Transverse colon (tissue), 4 donors: ENCODE results near the gene FGD5. TPM values are rescaled to one million over a fixed set of nuclear protein-coding genes. Genes with fewer than 3 reads are reported as not detected.

Source experiments
- DNase-seq: peaks from one replicate; pipeline ENCODE4 v3.0.0-alpha.2; 2019
- H3K27ac ChIP-seq, 4 donors: fragments of 200-600 bp; sonication (generic); 2 replicates each; pipeline ENCODE4 v1.5.1; 2016 to 2018; ENCODE audit warnings: inconsistent platforms in 4 of 4
- H3K27me3 ChIP-seq: fragments of 200-600 bp; sonication (generic); 2 replicates; pipeline ENCODE4 v1.5.1; 2017; ENCODE audit warnings: inconsistent platforms
- H3K36me3 ChIP-seq, 4 donors: fragments of 200-600 bp; sonication (generic); 2 replicates each; pipeline ENCODE4 v1.5.1; 2017 to 2019; ENCODE audit warnings: inconsistent platforms in 4 of 4
- H3K4me1 ChIP-seq, 4 donors: fragments of 200-600 bp; sonication (generic); 2 replicates each; pipeline ENCODE4 v1.5.1; 2017 to 2020; ENCODE audit warnings: inconsistent platforms in 4 of 4
- H3K4me3 ChIP-seq, 4 donors: fragments of 200-600 bp; sonication (generic); 1 replicate in 1 of 4; 2 replicates in 3 of 4; pipeline versions ENCODE4 v1.5.1 to v1.6.1; 2017 to 2019; ENCODE audit warnings: inconsistent platforms in 4 of 4
- H3K9me3 ChIP-seq, 2 donors: fragments of 200-600 bp; sonication (generic); 2 replicates each; pipeline ENCODE4 v1.5.1; 2017 to 2019; ENCODE audit warnings: inconsistent platforms in 2 of 2
- EP300 ChIP-seq: sonication (generic); formaldehyde crosslinking; IDR thresholded peaks from one replicate; pipeline ENCODE4 v1.6.1; 2017; ENCODE audit warnings: antibody characterized with exemption, low read depth
- POLR2A ChIP-seq: fragments of 450-650 bp; IDR thresholded peaks from one replicate; pipeline ENCODE4 v1.6.1; 2016; ENCODE audit warnings: antibody characterized with exemption, mild to moderate bottlenecking, moderate library complexity
- POLR2AphosphoS5 ChIP-seq, 3 donors: sonication (generic); formaldehyde crosslinking; IDR thresholded peaks; one replicate each; pipeline ENCODE4 v1.6.1; 2016; ENCODE audit warnings: antibody characterized with exemption in 3 of 3
- WGBS, 2 donors: methylation state at CpG; one replicate each; pipeline ENCODE4 v1.1.5; 2018; ENCODE audit warnings: low coverage in 1 of 2; 5-methylcytosine and 5-hydroxymethylcytosine counted together
- in situ Hi-C, 4 donors: fragments of 200-750 bp; cut with MboI; loops; one replicate each; pipeline versions ENCODE4 v1.15.0 to v1.15.1; 2017; ENCODE audit warnings: low sequenced_read_pairs in 3 of 4, low pct_ligation_motif_present in 1 of 4, low pct_unique_long_range_greater_than_20kb in 1 of 4
- intact Hi-C: fragments of 100-400 bp; cut with DNase I; formaldehyde crosslinking; loops from one replicate; pipeline ENCODE4 v1.15.1; 2023; ENCODE audit warnings: low total_unique reads
- total RNA-seq, 4 donors: library from RNA; depleted of rRNA; stranded (reverse); fragments of >200 nt; gene quantifications; one replicate each; pipeline ENCODE4 v1.1.0, GENCODE V29; 2016
- TF ChIP-seq, protein P1 (sequence below), 5 experiments: fragments of 200-600 bp in 3 of 5; fragments of 450-650 bp in 2 of 5; sonication (generic) in 3 of 5; IDR thresholded peaks; 1 replicate in 2 of 5; 2 replicates in 3 of 5; pipeline ENCODE4 v1.5.1; 2016 to 2017; ENCODE audit warnings: antibody characterized with exemption in 5 of 5, inconsistent platforms in 3 of 5, mild to moderate bottlenecking in 2 of 5, moderate library complexity in 1 of 5

FGD5 gene
- total RNA-seq, 4 donors from 2014 or later: 5.6 to 15.9 (median 10.2) TPM

- intact Hi-C loops: loop anchor here (5.0 kb wide), 1 partner anchor 248 kb away; no protein-coding TSS in a partner anchor
- 86 to 92% methylated on average over 5 of the region's 5 CpGs for WGBS, 2 donors
Observed at GRCh38 chr3:14920536-14920935, 101.8 kb downstream of the FGD5 start.

DNA sequence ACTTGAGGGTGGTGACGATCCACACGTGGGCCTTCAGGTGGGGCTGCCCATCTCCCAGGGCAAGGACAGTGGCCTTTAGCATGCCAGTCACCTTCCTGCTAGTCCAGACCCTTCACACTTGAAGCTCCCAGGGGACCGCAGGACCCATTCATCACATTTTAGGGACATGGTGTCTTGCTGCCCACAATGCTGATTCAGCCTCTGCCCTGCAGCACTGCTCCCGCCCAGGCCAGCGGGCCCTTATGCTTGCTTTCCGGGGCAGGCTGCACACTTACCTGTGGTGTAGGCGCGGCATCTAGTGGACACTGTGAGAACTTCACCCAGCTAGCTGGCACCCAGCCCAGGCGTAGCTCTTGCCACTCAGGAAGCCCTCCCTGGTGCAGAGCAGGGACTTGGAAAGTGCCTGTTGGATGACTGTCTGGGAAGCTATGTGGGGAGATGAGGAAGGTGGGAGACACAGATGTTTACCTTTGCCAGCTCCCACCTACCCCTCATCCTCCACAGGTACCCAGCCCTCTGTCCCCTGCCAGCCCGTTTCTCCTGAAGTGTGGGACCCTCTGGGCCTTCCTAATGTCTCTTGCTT, 102.4 kb downstream of the FGD5 start:
- Histone ChIP-seq H3K27me3 (no peaks in the 10 kb centered on the region), H3K4me1 (peaks cover 0 to 7% (median 0%) of the 10 kb centered on the region in 4 donors), H3K9me3 (no peaks in the 10 kb centered on the region), H3K27ac (no peak overlapping the region), H3K4me3 (no peak overlapping the region), H3K36me3 (no peaks in the 10 kb centered on the region)
- 19% methylated on average over 10 of the region's 10 CpGs; no CpG with 5 or more reads in 1 of the 2 donors for WGBS, 2 donors
- in situ Hi-C loops (loop anchor here in 3 of 4 donors (10.0 to 25.0 kb wide), 3 partner anchors 126 to 409 kb away; partner anchors contain the start of gene C3orf20 (in 2 of the 3)), intact Hi-C loops (loop anchor here (5.0 kb wide), 1 partner anchor 249 kb away; no protein-coding TSS in a partner anchor)
- DNase-seq: peak; percentile 88
- TF ChIP-seq EP300: no peak
- TF ChIP-seq POLR2A: no peak
- peak in 2 of 3 donors; percentile 39 to 67 for TF ChIP-seq POLR2AphosphoS5 (IDR thresholded peaks at IDR 0.05)
- TF ChIP-seq, protein P1, sequence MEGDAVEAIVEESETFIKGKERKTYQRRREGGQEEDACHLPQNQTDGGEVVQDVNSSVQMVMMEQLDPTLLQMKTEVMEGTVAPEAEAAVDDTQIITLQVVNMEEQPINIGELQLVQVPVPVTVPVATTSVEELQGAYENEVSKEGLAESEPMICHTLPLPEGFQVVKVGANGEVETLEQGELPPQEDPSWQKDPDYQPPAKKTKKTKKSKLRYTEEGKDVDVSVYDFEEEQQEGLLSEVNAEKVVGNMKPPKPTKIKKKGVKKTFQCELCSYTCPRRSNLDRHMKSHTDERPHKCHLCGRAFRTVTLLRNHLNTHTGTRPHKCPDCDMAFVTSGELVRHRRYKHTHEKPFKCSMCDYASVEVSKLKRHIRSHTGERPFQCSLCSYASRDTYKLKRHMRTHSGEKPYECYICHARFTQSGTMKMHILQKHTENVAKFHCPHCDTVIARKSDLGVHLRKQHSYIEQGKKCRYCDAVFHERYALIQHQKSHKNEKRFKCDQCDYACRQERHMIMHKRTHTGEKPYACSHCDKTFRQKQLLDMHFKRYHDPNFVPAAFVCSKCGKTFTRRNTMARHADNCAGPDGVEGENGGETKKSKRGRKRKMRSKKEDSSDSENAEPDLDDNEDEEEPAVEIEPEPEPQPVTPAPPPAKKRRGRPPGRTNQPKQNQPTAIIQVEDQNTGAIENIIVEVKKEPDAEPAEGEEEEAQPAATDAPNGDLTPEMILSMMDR (IDR thresholded peaks at IDR 0.05): peak; percentile 97 to 99 (median 99)

More at GRCh38 chr3:14920536-14920935, 101.8 kb downstream of the FGD5 start:
- no peak for DNase-seq
- Histone ChIP-seq H3K4me3 (no peak overlapping the region), H3K9me3 (no peaks in the 10 kb centered on the region), H3K36me3 (no peaks in the 10 kb centered on the region), H3K4me1 (peaks cover 0 to 7% (median 0%) of the 10 kb centered on the region in 4 donors), H3K27me3 (no peaks in the 10 kb centered on the region), H3K27ac (no peak overlapping the region)
- in situ Hi-C loops: loop anchor here in 3 of 4 donors (10.0 to 25.0 kb wide), 3 partner anchors 126 to 408 kb away; partner anchors contain the start of gene C3orf20 (in 2 of the 3)
- TF ChIP-seq POLR2AphosphoS5 (IDR thresholded peaks at IDR 0.05) (no peak), POLR2A (no peak), EP300 (no peak)
- TF ChIP-seq, protein P1 (IDR thresholded peaks at IDR 0.05): no peak

- Histone ChIP-seq H3K36me3 (no peaks in the 10 kb centered on the region), H3K27me3 (no peaks in the 10 kb centered on the region), H3K4me1 (peaks cover 0 to 7% (median 0%) of the 10 kb centered on the region in 4 donors), H3K27ac (no peak overlapping the region), H3K4me3 (no peak overlapping the region), H3K9me3 (no peaks in the 10 kb centered on the region)
- intact Hi-C loops: loop anchor here (5.0 kb wide), 1 partner anchor 250 kb away; no protein-coding TSS in a partner anchor
- TF ChIP-seq EP300 (no peak), POLR2A (no peak), POLR2AphosphoS5 (IDR thresholded peaks at IDR 0.05) (no peak)
- TF ChIP-seq, protein P1 (IDR thresholded peaks at IDR 0.05): no peak
- in situ Hi-C loops: loop anchor here in 3 of 4 donors (10.0 to 25.0 kb wide), 3 partner anchors 127 to 410 kb away; partner anchors contain the start of gene C3orf20 (in 2 of the 3)
- no peak for DNase-seq
- WGBS, 2 donors: 82% methylated on average over 13 of the region's 21 CpGs; no CpG with 5 or more reads in 1 of the 2 donors
Observed at GRCh38 chr3:14921811-14922705, 103.3 kb downstream of the FGD5 start.

- Histone ChIP-seq H3K9me3 (no peaks in the 10 kb centered on the region), H3K4me1 (peaks cover 0 to 7% (median 0%) of the 10 kb centered on the region in 4 donors), H3K4me3 (no peak overlapping the region), H3K27me3 (no peaks in the 10 kb centered on the region), H3K36me3 (no peaks in the 10 kb centered on the region), H3K27ac (no peak overlapping the region)
- intact Hi-C loops (loop anchor here (5.0 kb wide), 1 partner anchor 251 kb away; no protein-coding TSS in a partner anchor), in situ Hi-C loops (loop anchor here in 3 of 4 donors (10.0 to 25.0 kb wide), 3 partner anchors 128 to 411 kb away; partner anchors contain the start of gene C3orf20 (in 2 of the 3))
- TF ChIP-seq EP300: no peak
- TF ChIP-seq POLR2A: no peak
- no peak for TF ChIP-seq POLR2AphosphoS5 (IDR thresholded peaks at IDR 0.05)
- TF ChIP-seq, protein P1 (IDR thresholded peaks at IDR 0.05): no peak
- WGBS, 2 donors: 91 to 100% methylated on average over 2 to 13 of the region's 13 CpGs
- DNase-seq: no peak
Observed at GRCh38 chr3:14922863-14923262, 104.1 kb downstream of the FGD5 start.
